CD4-positive, alpha-beta memory T cell (primary cell): ENCODE measurements around the gene RRP8. TPM values are rescaled to one million over a fixed set of nuclear protein-coding genes. Genes with fewer than 3 reads are reported as not detected.

Experiments
- CTCF ChIA-PET: fragments of 350-600 bp; sonication (Branson Sonifier 250); formaldehyde crosslinking; loops from one replicate; lab custom pipeline; 2021; ENCODE audit warnings: inconsistent platforms; ENCODE audit not compliant: partially characterized antibody; lab: Charles Lee
- POLR2A ChIA-PET: fragments of 350-600 bp; sonication (Branson Sonifier 250); formaldehyde crosslinking; loops from one replicate; lab custom pipeline; 2021; ENCODE audit not compliant: partially characterized antibody; lab: Charles Lee
- DNase-seq, 5 donors: peaks; one replicate each; pipeline versions ENCODE4 v3.0.0 to v3.0.0-alpha.2; 2020 to 2022; ENCODE audit warnings: mixed read lengths in 1 of 5
- H3K27ac ChIP-seq: one replicate; pipeline ENCODE4 v1.7.0; 2013; ENCODE audit warnings: low read depth, low read length
- H3K27me3 ChIP-seq: 2 replicates; pipeline ENCODE4 v1.7.0; 2013; ENCODE audit warnings: mild to moderate bottlenecking, low read length, moderate library complexity; ENCODE audit not compliant: insufficient read depth
- H3K36me3 ChIP-seq: 2 replicates; pipeline ENCODE4 v1.7.0; 2013; ENCODE audit warnings: mild to moderate bottlenecking, low read length, moderate library complexity; ENCODE audit not compliant: insufficient read depth
- H3K4me1 ChIP-seq: 2 replicates; pipeline ENCODE4 v1.7.0; 2013; ENCODE audit warnings: mild to moderate bottlenecking, low read length, moderate library complexity; ENCODE audit not compliant: insufficient read depth
- H3K4me3 ChIP-seq, 2 donors: one replicate each; pipeline ENCODE4 v1.7.0; 2013; ENCODE audit warnings: low read length in 2 of 2, mild to moderate bottlenecking in 1 of 2
- H3K9me3 ChIP-seq, 2 donors: one replicate each; pipeline ENCODE4 v1.7.0; 2013; ENCODE audit warnings: low read length in 2 of 2, control low read depth in 1 of 2; ENCODE audit not compliant: control insufficient read depth in 1 of 2
- H3K27ac Mint-ChIP-seq, 7 donors: one replicate each; pipeline ENCODE4 v1.8.0; 2020 to 2021; ENCODE audit warnings: mixed read lengths in 7 of 7, mild to moderate bottlenecking in 6 of 7, inconsistent platforms in 3 of 7, moderate library complexity in 3 of 7
- H3K27me3 Mint-ChIP-seq, 2 donors: one replicate each; pipeline ENCODE4 v1.8.0; 2020 to 2021; ENCODE audit warnings: mixed read lengths in 2 of 2
- H3K36me3 Mint-ChIP-seq, 2 donors: one replicate each; pipeline ENCODE4 v1.8.0; 2020 to 2021; ENCODE audit warnings: mixed read lengths in 2 of 2, inconsistent platforms in 1 of 2, mild to moderate bottlenecking in 1 of 2
- H3K4me1 Mint-ChIP-seq, 4 donors: one replicate each; pipeline ENCODE4 v1.8.0; 2020 to 2021; ENCODE audit warnings: mixed read lengths in 4 of 4, mild to moderate bottlenecking in 1 of 4
- H3K4me3 Mint-ChIP-seq, 8 donors: one replicate each; pipeline ENCODE4 v1.8.0; 2020 to 2021; ENCODE audit warnings: mixed read lengths in 8 of 8, mild to moderate bottlenecking in 7 of 8, moderate library complexity in 6 of 8, inconsistent platforms in 3 of 8
- H3K9me3 Mint-ChIP-seq, 8 donors: one replicate each; pipeline ENCODE4 v1.8.0; 2020 to 2021; ENCODE audit warnings: mixed read lengths in 8 of 8, mild to moderate bottlenecking in 5 of 8, inconsistent platforms in 3 of 8, moderate library complexity in 1 of 8
- intact Hi-C: fragments of 100-400 bp; cut with micrococcal nuclease; formaldehyde crosslinking; loops from one replicate; pipeline ENCODE4 v1.15.1; 2023
- polyA plus RNA-seq, 2 donors: library from polyadenylated mRNA; unstranded; fragments of 300-500 nt; fragmentation: Illumina TruSeq; gene quantifications; one replicate each; pipeline ENCODE4 v1.2.3, GENCODE V29; 2021
- total RNA-seq, 2 experiments: library from RNA; stranded (reverse); gene quantifications; one replicate each; pipeline ENCODE4 v1.2.3, GENCODE V29; 2021

RRP8 gene
- total and polyA plus RNA-seq, 4 experiments from 2014 or later = 19.5 to 36.0 (median 29.2) TPM

DNA sequence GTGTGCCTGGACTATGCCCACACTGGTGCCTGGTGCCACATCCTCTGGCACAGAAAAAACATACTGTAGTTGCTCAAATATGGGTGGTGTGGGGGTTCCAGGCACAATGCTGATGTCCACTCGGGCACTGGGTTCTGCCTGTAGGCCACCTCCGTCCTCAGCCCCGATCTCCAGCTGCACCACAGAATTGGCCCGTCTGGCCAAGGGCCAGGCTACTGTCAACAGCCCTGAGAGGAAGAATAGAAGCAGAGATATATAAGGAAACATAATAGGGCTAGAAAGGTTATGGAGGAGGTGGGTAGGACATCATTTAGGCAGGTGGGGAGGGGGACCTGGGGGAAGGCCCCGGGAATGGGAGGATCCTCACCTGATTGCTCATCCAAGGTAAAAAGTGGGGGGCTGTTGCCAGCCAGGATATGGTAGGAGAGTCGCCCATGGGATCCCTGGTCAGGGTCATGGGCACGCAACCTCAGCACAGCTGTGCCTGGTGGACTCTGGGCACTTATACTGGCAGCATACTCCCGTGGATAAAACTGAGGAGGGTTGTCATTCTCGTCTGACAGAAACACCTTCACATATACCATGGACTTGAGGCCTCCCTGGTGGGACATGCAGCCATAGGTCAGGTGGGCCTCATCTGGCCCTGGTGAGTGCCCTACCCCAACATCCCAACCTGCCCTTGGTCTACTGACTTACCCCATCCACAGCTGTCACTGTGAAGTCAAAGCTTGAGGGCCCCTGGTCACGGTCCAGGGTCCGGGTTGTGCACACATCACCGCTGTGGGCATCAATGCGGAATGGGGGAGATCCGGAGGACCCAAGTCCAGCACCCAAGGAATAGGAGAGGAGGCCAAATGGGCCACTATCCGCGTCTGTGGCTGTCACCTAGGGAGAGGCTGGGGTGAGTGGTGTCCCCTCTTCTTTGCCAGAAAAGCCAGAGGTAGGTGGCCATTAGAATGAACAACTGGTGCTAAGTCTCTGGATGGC, 30.3 kb upstream of the RRP8 start:
- no peak for DNase-seq
- Histone ChIP-seq H3K36me3 (no peaks in the 10 kb centered on the region), H3K4me3 (no peak overlapping the region), H3K27me3 (no peaks in the 10 kb centered on the region), H3K9me3 (no peaks in the 10 kb centered on the region), H3K4me1 (no peaks in the 10 kb centered on the region), H3K27ac (no peak overlapping the region)
- peak overlapping the region in 1 of 7 donors; percentile 42 for H3K27ac Mint-ChIP-seq
- peaks cover 0 to 5% of the 10 kb centered on the region in 2 donors for H3K36me3 Mint-ChIP-seq
- no peak overlapping the region for H3K4me3 Mint-ChIP-seq
- H3K9me3 Mint-ChIP-seq = no peaks in the 10 kb centered on the region
- POLR2A ChIA-PET = interaction anchor here (1.4 to 1.5 kb wide), 3 partner anchors 15 to 30 kb away, joined by 3 read pairs; partner anchors contain the start of gene TPP1
- no peaks in the 10 kb centered on the region for H3K27me3 Mint-ChIP-seq
- intact Hi-C loops = no loop called here
- CTCF ChIA-PET = interaction anchor here (1.1 kb wide), 1 partner anchor 34 kb away, joined by 6 read pairs; no protein-coding TSS in a partner anchor
- H3K4me1 Mint-ChIP-seq = no peaks in the 10 kb centered on the region

DNA sequence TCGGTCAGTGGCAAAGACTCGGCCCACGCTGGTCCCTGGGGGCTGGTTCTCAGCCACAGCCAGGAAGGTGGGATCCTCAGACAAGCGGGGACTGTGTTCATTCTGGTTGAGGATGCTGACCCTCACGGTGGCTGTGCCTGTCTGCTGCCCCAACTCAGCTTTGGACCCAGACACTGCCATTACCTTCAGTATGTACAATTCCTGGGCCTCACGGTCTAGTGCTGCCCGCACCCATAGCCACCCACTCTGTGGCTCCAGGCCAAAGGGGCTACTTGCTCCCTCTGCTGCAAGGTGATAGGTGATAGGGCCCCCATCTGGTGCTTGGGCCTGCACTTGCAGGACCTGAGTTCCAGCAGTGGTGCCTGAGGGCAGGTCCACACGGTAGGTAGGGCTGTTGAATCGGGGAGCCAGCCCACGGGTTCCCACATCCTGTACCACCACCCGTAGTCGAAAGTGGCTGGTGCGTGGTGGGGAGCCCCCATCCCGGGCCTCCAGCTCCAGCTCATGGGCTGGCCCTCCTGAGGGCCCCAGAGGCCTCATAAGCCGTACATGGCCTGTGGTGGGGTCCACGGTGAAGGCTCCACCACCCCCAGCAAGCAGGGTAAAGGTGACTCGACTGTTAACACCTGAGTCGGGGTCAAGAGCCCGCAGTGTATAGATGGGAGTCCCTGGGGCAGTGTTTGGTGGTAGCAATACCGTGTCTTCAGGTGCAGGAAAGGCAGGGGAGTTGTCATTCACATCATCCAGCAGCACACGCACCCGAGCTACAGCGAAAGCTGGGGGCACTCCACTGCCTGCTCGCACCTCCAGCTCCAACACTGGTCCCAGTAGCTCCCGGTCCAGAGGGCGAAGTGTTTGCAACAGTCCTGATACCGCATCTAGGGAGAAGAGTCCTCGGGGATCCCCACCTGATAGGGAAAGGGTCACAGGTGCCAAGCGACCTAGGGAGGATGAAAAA, 29.0 kb upstream of the RRP8 start:
- peaks cover 7 to 12% (median 11%) of the 10 kb centered on the region in 4 donors for H3K4me1 Mint-ChIP-seq
- no peaks in the 10 kb centered on the region for H3K9me3 Mint-ChIP-seq
- no peak overlapping the region for H3K27ac Mint-ChIP-seq

DNA sequence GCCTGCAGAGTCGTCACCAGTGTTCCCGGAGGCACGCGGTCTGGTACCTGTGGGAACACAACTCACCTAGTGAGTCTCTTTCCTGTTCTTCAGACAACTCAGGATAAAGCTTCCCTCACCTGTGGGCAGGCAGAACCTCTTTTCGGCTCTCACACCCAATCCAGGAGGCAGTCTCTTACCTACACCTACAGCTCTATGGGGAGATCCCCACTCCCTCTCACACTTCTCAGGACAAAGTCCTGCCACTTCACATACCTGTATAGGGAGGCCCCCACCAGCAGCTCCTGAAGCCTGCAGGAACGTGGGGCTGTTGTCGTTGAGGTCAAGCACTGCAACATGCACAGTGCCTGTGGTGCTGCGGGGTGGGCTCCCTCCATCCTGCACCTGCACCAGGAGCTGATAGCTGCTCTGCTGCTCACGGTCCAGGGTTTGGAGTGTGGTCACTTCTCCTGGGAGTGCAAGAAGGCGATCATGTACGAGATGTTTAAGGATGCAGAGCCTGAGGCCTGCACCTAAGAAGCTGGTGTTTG, 28.0 kb upstream of the RRP8 start:
- peaks cover 8 to 19% (median 12%) of the 10 kb centered on the region in 4 donors for H3K4me1 Mint-ChIP-seq
- CTCF ChIA-PET = interaction anchor here (1.1 to 1.2 kb wide), 2 partner anchors 10 to 52 kb away, joined by 4 read pairs; partner anchors contain the start of gene MRPL17
- H3K36me3 Mint-ChIP-seq = peaks cover 0 to 5% of the 10 kb centered on the region in 2 donors
- DNase-seq = no peak
- H3K27me3 Mint-ChIP-seq = no peaks in the 10 kb centered on the region
- POLR2A ChIA-PET = interaction anchor here (0.9 to 2.3 kb wide), 3 partner anchors 13 to 35 kb away, joined by 5 to 13 read pairs (median 9); partner anchors contain the start of gene TPP1
- intact Hi-C loops = no loop called here
- no peak overlapping the region for H3K4me3 Mint-ChIP-seq
- H3K4me1 ChIP-seq = peaks cover 15% of the 10 kb centered on the region
- no peaks in the 10 kb centered on the region for H3K27me3 ChIP-seq
- H3K9me3 Mint-ChIP-seq = no peaks in the 10 kb centered on the region
- H3K36me3 ChIP-seq = no peaks in the 10 kb centered on the region
- H3K27ac Mint-ChIP-seq = peak overlapping the region in 2 of 7 donors; percentile 7 to 66
- no peaks in the 10 kb centered on the region for H3K9me3 ChIP-seq
- no peak overlapping the region for H3K27ac ChIP-seq
- H3K4me3 ChIP-seq = no peak overlapping the region

More for the DNA sequence above, 29.0 kb upstream of the RRP8 start:
- no peaks in the 10 kb centered on the region for H3K27me3 ChIP-seq
- intact Hi-C loops = no loop called here
- POLR2A ChIA-PET = interaction anchor here (1.4 to 2.3 kb wide), 4 partner anchors 14 to 28 kb away, joined by 3 to 13 read pairs (median 6); partner anchors contain the start of gene TPP1
- peaks cover 9% of the 10 kb centered on the region for H3K4me1 ChIP-seq
- CTCF ChIA-PET = no interaction called here
- no peaks in the 10 kb centered on the region for H3K9me3 ChIP-seq
- H3K4me3 Mint-ChIP-seq = no peak overlapping the region
- peaks cover 0 to 5% of the 10 kb centered on the region in 2 donors for H3K36me3 Mint-ChIP-seq
- DNase-seq = no peak
- no peaks in the 10 kb centered on the region for H3K27me3 Mint-ChIP-seq
- H3K36me3 ChIP-seq = no peaks in the 10 kb centered on the region
- H3K27ac ChIP-seq = no peak overlapping the region
- H3K4me3 ChIP-seq = no peak overlapping the region

DNA sequence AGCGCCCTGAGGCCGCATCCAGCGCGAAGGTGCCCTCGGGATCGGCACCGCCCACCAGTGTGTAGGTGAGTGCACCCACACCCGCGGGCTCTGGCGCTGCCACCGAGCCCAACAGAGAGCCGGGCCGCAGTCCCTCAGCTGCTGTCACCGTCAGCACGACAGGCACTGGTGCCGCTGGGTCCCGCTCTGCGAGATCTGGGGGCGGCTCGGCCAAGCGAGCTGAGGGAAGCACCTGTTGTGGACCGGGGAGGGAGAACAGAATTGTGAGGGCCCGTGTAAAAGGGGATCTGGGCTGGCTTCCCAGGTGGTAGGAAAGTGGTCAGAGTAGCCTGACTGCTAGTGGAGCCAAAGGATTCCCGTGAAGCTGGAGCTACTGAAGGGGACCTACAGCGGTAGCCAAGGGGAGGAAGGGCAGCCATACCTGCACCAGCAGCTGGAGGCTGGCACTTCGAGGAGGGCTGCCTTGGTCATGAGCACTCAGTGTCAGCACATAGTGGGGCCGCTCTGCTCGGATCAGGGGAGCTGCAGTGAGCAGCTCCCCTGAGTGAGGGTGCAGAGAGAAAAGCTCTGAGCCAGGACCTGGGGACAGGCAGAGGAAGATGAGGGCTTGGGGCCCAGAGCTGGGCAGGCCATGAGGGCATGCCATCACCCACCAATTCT, 27.3 kb upstream of the RRP8 start:
- H3K27ac Mint-ChIP-seq = no peak overlapping the region
- no peak for DNase-seq
- peaks cover 0 to 8% of the 10 kb centered on the region in 2 donors for H3K36me3 Mint-ChIP-seq
- no peaks in the 10 kb centered on the region for H3K27me3 Mint-ChIP-seq
- H3K9me3 Mint-ChIP-seq = no peaks in the 10 kb centered on the region
- Histone ChIP-seq H3K4me3 (no peak overlapping the region), H3K27ac (no peak overlapping the region), H3K9me3 (no peaks in the 10 kb centered on the region), H3K27me3 (no peaks in the 10 kb centered on the region), H3K36me3 (no peaks in the 10 kb centered on the region), H3K4me1 (peaks cover 15% of the 10 kb centered on the region)
- CTCF ChIA-PET = interaction anchor here (1.1 to 1.2 kb wide), 2 partner anchors 10 to 52 kb away, joined by 4 read pairs; partner anchors contain the start of gene MRPL17
- POLR2A ChIA-PET = interaction anchor here (0.8 to 2.3 kb wide), 4 partner anchors 12 to 36 kb away, joined by 4 to 13 read pairs (median 7); partner anchors contain the start of genes TAF10 and TPP1
- H3K4me1 Mint-ChIP-seq = peaks cover 8 to 19% (median 13%) of the 10 kb centered on the region in 4 donors
- no peak overlapping the region for H3K4me3 Mint-ChIP-seq
- intact Hi-C loops = no loop called here

DNA sequence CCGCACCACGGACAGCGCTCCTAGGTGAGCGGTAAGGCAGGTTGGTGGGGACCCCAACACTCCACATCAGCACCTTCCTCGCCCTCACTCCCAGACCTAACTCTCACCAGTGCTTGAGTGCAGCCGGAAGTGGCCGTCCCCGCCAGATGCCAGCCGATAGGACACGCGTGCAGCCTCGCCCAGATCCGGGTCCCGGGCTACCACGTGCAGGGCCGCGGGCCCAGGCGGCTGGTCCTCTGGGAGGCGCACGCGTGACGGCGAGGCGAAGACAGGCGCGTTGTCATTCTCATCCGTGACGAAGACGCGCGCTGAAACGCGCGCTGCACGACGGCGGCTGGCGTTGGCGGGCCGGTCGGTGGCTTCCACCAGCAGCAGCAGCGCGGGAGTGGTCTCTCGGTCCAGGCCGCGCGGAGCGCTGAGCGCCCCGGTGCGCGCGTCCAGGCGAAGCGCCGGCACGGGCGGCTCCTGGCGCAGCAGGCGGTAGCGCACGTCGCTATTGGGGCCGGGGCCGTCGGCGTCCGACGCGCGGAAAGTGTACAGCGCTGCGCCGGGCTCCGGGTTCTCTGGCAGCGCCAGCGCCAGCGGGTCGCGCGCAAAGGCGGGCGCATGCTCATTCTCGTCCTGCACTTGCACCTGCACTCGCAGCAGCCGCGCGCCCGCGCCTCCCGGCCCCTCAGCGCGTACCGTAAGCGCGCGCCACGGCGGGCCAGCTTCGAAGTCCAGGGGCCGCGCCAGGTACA, 26.6 kb upstream of the RRP8 start:
- Mint-ChIP-seq H3K27ac (no peak overlapping the region), H3K36me3 (peaks cover 0 to 8% of the 10 kb centered on the region in 2 donors), H3K4me1 (peaks cover 8 to 19% (median 13%) of the 10 kb centered on the region in 4 donors), H3K4me3 (no peak overlapping the region), H3K27me3 (no peaks in the 10 kb centered on the region), H3K9me3 (no peaks in the 10 kb centered on the region)
- intact Hi-C loops = no loop called here
- ChIA-PET POLR2A (interaction anchor here (0.7 to 3.6 kb wide), 5 partner anchors 11 to 53 kb away, joined by 3 to 27 read pairs (median 9); partner anchors contain the start of genes MRPL17, TAF10 and TPP1), CTCF (interaction anchor here (1.2 kb wide), 1 partner anchor 9 kb away, joined by 4 read pairs; no protein-coding TSS in a partner anchor)
- Histone ChIP-seq H3K4me1 (peaks cover 15% of the 10 kb centered on the region), H3K27me3 (no peaks in the 10 kb centered on the region), H3K4me3 (no peak overlapping the region), H3K9me3 (no peaks in the 10 kb centered on the region), H3K27ac (no peak overlapping the region), H3K36me3 (no peaks in the 10 kb centered on the region)
- DNase-seq = no peak

DNA sequence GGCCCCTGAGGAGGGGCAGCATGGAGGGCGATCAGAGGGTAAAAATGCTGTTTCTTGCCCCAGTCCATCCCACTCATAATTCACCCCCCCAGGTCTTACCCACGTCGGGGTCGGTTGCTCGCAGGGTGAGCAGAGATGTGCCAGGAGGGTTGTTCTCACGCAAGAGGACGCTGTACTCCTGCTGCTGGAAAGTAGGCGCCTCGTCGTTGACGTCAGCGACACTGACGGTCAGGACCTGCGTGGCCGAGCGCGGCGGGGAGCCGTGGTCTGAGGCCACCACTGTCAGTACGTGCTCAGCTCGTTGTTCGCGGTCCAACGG, 26.1 kb upstream of the RRP8 start:
- Histone ChIP-seq H3K27ac (no peak overlapping the region), H3K4me1 (peaks cover 15% of the 10 kb centered on the region), H3K36me3 (no peaks in the 10 kb centered on the region), H3K27me3 (no peaks in the 10 kb centered on the region), H3K4me3 (no peak overlapping the region), H3K9me3 (no peaks in the 10 kb centered on the region)
- no peaks in the 10 kb centered on the region for H3K9me3 Mint-ChIP-seq
- no peak overlapping the region for H3K27ac Mint-ChIP-seq
- CTCF ChIA-PET = no interaction called here
- no peak for DNase-seq
- intact Hi-C loops = no loop called here
- peaks cover 0 to 9% of the 10 kb centered on the region in 2 donors for H3K36me3 Mint-ChIP-seq
- no peak overlapping the region for H3K4me3 Mint-ChIP-seq
- H3K4me1 Mint-ChIP-seq = peaks cover 8 to 19% (median 13%) of the 10 kb centered on the region in 4 donors
- POLR2A ChIA-PET = interaction anchor here (0.7 to 3.6 kb wide), 4 partner anchors 11 to 54 kb away, joined by 3 to 27 read pairs (median 8); partner anchors contain the start of genes MRPL17, TAF10 and TPP1
- no peaks in the 10 kb centered on the region for H3K27me3 Mint-ChIP-seq
